PC-3 (cell line): ENCODE results near the gene PIK3R3.

Experiments
- EZH2phosphoT487 ChIP-seq: fragments of 300-600 bp; sonication (generic); IDR thresholded peaks from 2 replicates; pipeline ENCODE4 v1.6.1; 2018; ENCODE audit warnings: mild to moderate bottlenecking, antibody characterized with exemption, low read length, borderline replicate concordance
- TF ChIP-seq, protein P1 (sequence below): fragments of 300-600 bp; sonication (generic); conservative IDR thresholded peaks from 2 replicates; pipeline ENCODE4 v1.5.1; 2017; ENCODE audit warnings: antibody characterized with exemption, low read depth, mild to moderate bottlenecking, low read length

DNA sequence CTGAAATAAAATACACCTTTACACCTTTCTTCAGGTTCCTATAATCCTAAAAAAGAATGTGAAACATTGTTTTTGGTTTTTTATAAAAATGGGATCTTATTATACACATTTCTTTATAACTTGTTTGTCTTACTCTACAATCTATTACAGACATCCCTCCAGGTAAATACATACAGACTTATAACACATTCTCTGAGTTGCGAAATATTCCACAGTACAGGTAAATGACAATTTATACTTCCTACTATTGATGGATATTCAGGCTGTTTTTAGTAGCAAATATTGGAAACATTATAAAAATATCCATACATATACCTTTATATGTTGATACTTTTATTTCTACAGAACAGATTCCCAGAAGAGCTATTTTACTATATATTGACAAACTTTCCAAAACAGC lies 20.3 kb downstream of the PIK3R3 start:
- no peak for TF ChIP-seq EZH2phosphoT487
- TF ChIP-seq, protein P1, sequence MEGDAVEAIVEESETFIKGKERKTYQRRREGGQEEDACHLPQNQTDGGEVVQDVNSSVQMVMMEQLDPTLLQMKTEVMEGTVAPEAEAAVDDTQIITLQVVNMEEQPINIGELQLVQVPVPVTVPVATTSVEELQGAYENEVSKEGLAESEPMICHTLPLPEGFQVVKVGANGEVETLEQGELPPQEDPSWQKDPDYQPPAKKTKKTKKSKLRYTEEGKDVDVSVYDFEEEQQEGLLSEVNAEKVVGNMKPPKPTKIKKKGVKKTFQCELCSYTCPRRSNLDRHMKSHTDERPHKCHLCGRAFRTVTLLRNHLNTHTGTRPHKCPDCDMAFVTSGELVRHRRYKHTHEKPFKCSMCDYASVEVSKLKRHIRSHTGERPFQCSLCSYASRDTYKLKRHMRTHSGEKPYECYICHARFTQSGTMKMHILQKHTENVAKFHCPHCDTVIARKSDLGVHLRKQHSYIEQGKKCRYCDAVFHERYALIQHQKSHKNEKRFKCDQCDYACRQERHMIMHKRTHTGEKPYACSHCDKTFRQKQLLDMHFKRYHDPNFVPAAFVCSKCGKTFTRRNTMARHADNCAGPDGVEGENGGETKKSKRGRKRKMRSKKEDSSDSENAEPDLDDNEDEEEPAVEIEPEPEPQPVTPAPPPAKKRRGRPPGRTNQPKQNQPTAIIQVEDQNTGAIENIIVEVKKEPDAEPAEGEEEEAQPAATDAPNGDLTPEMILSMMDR: no peak
